GM19239 (cell line): ENCODE measurements around the gene ZFP37.

ENCODE experiments used
- DNase-seq: peaks from one replicate; pipeline ENCODE4 v3.0.0; 2011; ENCODE audit warnings: low spot score; ENCODE audit not compliant: insufficient read length
- FAIRE-seq: peaks from 2 replicates; lab custom pipeline; 2011; peaks lifted over from hg19 to GRCh38; lab: Jason Lieb, UNC

ZFP37 gene

GRCh38 chr9:112997236-112997941, 59.1 kb downstream of the ZFP37 start:
- FAIRE-seq (no peak), DNase-seq (no peak)
